ENCODE data around the gene TP53I3. TPM values are rescaled to one million over a fixed set of nuclear protein-coding genes. Genes with fewer than 3 reads are reported as not detected.

TP53I3 gene

Small RNA genes lying within 50 kb of the gene (small RNA-seq; reads per million reads assigned to genes)
- gene RNU6-370P (ENCODE audit: insufficient read depth), result not detected

All from neuronal stem cell (in vitro differentiated cells).